SH-SY5Y (cell line): ENCODE measurements around the gene GALNT2.

Source experiments
- GATA2 ChIP-seq: IDR thresholded peaks from 2 replicates; pipeline ENCODE4 v1.6.1; 2011; ENCODE audit warnings: mild to moderate bottlenecking, low read depth, low read length
- GATA3 ChIP-seq: IDR thresholded peaks from 2 replicates; pipeline ENCODE4 v1.6.1; 2011; ENCODE audit warnings: low read depth, mild to moderate bottlenecking, low read length, moderate library complexity

GALNT2 gene

DNA sequence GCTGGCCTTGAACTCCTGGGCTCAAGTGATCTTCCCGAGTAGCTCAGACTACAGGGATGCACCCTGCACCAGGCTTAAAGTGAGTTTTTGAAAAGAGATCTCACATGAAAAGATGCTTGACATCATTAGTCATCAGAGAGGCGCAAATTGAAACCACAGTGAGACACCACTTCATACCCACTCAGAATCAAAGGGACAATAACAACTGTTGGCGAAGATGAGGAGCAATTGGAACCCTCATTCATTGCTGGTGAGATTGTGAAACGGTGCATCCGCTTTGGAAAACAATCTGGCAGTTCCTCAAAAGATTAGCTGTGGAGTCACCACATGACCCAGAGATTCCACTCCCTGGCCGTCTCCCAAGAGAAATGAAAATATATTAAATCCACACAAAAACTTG is 236.8 kb downstream of the GALNT2 start:
- TF ChIP-seq GATA2 (no peak), GATA3 (no peak)

DNA sequence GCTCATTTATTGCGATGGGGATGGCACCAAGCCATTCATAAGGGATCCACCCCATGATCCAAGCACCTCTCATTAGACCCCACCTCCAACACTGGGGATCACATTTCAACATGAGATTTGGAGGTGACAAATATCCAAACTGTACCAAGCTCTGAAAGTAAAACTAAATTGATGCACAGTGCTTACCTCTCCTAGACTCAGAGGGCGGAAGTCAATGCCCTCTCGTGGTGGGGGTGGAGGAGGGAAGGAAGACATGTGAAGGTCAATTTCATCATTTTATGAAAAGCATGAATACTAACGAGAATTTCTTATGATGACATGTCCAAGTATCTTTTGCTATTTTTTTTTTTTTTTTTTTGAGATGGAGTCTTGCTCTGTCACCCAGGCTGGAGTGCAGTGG is 239.1 kb downstream of the GALNT2 start:
- TF ChIP-seq GATA2 (no peak), GATA3 (no peak)

DNA sequence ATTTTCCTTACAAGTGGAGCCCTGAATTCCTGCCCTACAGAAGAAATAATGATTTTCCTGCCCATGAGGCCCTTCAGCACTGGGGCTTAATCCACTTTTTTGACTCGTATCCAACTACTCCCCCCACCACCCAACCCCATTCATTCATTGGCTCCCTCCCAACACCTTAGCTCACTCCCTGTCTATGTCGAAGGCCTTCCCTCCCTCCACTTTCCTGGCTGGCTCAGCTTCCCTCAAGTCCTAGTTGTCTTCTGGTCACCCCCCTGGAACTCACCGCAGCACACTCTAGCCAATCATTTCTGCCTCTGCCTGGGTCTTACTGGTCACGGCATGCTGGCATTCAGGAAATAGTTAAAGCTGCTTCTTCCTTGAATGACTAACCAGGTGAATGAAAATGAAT is 240.2 kb downstream of the GALNT2 start:
- no peak for TF ChIP-seq GATA2
- no peak for TF ChIP-seq GATA3

DNA sequence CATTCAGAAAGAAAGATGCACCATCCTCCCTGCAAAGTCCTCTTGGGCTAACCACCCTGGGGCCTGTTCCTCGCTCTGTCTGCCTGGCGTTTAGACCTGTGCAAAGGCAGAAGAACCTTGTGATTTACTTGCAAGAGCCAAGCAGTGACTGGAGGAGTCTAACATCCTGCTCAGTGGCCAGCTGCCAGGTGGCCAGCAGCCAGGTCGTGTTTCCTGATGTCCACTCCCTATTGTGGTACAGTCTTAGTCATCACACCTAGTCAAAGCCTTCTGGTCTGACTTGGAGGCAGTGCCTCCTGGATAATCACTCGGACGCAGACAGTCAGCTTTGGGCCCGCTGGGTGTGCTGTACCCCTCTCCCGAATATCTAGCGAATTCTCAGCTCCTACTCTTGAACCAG is 241.0 kb downstream of the GALNT2 start:
- no peak for TF ChIP-seq GATA3
- TF ChIP-seq GATA2: no peak

DNA sequence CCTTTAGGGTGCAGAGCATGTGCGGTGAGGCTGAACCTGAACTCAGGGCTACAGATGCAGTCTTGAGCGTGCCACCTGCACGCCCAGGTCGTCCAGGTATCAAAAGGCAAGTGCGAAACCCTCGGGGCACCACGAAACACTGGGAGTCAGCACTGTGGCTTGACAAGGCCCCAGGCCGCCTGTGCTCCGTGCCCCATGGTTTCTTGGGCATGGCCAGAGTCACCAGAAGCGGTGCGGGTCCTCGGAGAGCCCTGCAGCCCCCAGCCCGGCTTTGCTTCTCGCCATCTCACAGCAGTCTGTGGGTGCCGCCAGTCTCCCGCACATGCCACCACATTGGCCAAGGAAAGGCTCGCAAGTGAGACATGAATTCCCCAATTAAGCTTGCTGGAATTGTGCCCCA is 241.8 kb downstream of the GALNT2 start:
- no peak for TF ChIP-seq GATA2
- no peak for TF ChIP-seq GATA3

DNA sequence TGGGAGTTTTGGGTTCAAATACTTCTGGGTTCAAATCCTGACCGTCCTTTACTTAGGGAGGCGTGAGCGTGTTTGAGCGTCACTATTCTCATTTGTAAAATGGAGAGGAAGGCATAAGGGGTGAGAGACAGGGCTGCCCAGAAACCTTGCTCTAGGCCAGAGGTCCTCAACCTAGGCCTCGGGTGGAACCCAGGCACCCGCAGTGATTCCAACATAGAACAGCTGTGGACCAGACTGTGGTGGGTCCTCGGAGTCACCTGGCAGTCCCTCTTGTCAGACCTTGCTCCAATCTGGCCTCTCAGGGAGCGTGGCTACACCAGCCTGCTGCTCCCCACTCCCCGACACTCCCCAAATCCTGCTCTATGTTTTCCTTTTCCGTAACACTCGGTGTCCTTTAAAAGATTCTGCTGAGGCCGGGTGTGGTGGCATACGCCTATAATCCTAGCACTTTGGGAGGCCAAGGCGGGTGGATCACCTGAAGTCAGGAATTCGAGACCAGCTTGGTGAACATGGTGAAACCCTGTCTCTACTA is 242.7 kb downstream of the GALNT2 start:
- no peak for TF ChIP-seq GATA2
- no peak for TF ChIP-seq GATA3

DNA sequence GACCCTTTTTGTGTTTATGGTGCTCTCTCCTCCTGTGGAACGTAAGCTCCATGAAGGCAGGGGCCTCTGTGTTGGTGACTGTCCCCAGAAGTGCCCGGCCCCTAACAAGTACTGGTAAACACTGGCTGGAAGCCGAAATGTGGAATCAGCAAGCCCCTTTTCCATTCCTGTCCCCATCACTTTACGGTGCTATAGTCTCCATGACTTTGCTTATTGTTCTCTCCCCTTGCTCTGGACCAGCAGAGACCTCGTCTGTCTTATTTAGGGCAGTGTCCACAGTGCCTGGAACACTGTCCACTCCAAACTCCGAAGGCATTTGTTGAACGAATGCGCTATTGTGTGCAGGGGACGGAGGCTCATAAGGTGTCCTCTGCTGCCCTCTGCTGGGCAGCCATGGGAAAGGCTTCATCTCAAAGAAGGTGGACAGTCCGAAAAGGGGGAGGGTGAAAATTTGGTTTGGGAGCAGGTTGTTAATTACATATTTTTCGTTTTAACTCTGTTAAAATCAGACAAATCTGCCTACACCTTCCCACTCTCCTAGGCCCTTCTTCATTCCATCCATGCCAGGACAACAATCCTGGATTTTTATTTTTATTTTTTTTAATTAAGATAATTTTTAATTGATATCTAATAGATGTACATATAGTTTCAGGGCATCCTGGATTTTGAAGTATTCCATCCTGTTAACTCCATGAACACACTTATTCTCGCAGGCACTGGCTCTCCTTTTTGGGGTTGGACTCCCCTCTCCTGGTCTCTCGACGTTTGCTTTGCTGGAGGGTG is 243.5 kb downstream of the GALNT2 start:
- TF ChIP-seq GATA2 (no peak), GATA3 (no peak)

DNA sequence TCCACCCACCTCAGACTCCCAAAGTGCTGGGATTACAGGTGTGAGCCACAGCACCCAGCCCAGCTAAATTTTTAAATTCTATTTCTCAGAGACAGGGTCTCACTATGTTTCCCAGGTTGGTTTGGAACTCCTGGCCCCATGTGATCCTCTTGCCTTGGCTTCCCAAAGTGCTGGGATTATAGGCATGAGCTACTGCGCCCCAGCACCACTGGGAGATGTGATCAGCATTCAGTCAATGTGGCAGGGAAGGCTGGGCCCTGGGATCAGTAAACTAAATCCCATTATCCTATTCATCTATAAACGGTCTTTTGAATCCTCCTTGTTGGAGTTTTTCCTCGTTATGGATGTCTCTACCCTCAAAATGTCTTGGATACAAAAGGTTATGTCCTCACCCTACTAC is 245.6 kb downstream of the GALNT2 start:
- no peak for TF ChIP-seq GATA2
- TF ChIP-seq GATA3: no peak

DNA sequence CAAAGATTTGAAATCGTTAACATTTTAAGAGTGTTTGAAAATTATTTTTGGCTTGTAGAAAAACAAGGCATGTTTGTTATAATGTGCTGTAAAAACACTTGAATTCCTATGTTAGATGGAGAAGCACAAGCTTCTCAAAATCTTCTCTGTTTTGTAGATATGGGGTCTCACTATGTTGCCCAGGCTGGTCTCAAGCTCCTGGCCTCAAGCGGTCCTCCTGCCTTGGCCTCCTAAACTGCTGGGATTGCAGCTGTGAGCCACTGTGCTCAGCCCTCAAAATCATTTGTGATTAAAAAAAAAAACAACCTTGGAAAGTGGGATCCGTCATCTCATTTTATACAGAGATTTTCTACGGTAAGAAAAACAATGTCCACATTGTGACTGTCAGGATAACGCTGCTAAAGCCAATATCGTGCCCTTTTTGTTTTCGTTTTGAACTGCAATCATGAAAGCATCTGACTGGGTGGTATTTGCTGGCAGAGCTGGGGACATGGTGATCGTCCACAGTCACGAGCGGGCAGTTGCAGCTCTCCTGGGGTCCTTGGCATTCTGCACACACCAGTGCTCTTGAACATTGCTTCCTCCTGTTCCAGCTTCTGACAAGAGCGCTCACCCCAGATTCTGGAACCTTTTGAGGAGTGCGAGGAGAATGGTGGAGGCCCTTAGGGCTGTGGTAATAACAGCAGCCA is 246.6 kb downstream of the GALNT2 start:
- no peak for TF ChIP-seq GATA2

DNA sequence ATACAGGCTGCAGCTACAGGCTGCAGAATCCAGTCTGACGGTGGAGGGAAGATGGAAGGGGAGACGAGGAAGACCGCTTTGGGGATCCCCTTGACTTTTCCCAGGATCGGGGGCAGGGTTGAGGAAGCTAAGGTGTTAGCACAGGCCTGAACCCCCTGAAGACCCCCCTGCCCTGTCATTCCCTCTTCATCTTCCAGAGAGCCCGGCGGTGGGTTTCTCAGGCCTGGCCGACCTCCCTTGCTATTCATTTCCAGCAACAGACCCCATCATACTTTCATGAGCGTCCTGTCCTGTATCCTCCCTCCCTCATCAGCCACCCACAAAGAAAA is 247.1 kb downstream of the GALNT2 start:
- TF ChIP-seq GATA2: no peak
- no peak for TF ChIP-seq GATA3

DNA sequence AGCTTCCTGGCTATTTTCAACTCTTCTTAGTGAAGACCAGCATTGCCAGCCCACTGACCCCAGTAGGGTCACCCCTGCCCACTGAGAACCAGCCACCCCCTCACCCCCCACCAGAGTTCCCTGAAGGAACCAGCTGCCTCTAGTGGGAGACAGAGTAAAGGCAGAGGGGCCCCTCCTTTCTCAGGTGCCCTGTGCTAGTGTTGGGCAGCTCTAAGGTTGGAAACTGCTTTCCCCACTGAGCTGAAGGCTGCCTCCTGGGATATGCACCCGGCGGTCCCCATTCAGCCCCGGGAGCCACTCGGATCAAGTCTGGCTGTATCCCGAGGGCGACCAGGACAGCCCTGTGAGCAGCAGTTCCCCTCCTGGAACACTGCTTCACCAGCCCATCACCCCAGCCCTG is 248.1 kb downstream of the GALNT2 start:
- TF ChIP-seq GATA3 (no peak), GATA2 (no peak)

DNA sequence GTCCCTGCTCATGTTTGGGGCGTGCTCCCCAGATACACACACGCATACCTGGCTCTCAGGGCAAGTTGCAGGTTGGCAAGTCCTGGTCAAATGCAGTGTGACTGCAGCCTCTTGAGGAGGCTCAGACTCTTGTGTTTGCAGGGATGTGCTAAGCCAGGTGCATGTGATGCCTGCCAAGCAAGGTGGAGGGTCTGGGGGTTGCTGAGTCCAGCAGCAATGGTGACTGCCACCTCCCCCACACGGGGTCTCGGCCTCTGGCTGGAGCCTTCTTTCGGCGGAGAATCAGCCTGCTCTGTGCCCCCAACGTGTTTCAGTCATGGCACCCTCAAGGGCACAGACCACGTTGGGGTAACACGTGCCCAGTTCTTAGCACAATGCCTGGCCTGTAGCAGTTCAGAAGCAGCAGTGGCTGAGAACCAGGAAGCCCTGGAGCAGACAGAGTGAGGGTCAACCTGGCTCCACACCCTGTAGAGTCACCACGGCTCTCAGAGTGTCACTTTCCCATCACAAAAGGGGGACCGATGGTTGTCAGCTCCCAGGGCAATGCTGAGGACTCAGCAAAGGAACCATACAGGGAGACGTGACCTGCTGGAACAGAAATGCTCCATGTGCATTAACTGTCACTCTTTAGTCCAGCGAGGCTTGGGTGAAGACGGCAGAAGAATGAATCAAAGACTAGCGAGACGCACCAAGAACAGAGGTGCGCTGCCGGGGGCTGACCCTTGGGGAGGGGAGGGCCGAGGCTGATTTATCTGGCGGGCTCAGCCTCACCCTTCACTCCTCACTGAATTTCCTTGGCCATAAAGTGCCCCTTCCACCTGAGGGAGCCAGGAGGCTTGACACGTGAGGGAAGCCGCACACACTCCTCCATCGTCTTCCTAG is 250.1 kb downstream of the GALNT2 start:
- TF ChIP-seq GATA3 (no peak), GATA2 (no peak)

DNA sequence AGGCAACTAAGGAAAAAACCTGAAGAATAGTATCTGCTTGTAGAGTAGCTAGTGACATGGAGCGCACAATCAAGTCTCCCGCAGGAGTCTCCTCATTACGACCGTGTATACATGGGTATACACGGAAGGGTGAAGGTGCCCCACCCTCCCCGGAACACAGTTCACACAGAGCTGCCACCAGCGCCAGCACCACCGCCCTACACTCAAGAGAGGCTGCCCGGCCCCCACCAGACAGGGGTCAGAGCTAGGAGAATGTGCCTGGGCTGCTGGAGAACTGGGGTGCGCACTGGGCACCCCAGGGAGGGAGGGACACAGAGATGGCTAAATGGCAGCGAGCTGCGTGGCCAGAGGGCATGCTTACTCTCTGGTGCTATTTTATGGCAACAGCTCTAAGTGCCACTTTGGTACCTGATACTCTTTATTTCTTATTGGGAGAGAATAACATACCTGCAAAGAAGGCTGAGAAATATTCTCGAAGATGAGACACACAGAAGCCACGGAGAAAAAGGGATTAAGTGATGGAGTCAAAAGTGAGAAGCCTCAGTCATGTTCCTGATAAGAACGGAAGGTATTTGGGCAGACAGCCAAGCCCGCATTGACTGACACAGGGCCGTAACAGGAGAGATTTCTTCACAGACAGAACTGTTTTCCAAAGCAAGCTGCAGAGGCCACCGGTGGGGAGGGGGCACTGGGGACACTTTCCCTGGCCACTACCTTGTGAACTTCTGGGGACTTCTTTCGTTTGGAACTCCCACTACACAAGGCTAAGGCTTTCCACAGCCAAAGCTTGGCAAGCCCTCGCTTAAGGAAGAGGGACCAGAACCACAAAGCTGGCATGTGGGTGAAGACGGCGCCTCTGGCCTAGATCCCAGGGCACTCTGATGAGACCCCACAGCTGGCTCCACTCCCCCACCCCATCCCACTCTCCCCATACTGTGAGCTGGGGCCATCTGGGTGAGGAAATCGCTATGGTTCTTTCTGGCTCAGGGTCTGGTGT is 251.1 kb downstream of the GALNT2 start:
- TF ChIP-seq GATA2 (no peak), GATA3 (no peak)
